Ishikawa (cell line): ENCODE results near the gene SCARF2.
A peak's percentile ranks its signal among the peaks of the same experiment; 100 is the strongest.

ENCODE experiments used
- CEBPB ChIP-seq: IDR thresholded peaks from 2 replicates; pipeline ENCODE4 v1.6.1; 2012
- CREB1 ChIP-seq: IDR thresholded peaks from 2 replicates; pipeline ENCODE4 v1.6.1; 2012; ENCODE audit warnings: low read depth
- EGR1 ChIP-seq: IDR thresholded peaks from 2 replicates; pipeline ENCODE4 v1.6.1; 2012
- EP300 ChIP-seq: IDR thresholded peaks from 2 replicates; pipeline ENCODE4 v1.6.1; 2012; ENCODE audit warnings: borderline replicate concordance
- FOXM1 ChIP-seq: IDR thresholded peaks from 2 replicates; pipeline ENCODE4 v1.6.1; 2012; ENCODE audit warnings: low read depth, borderline replicate concordance
- MAX ChIP-seq: IDR thresholded peaks from 2 replicates; pipeline ENCODE4 v1.6.1; 2012
- NFIC ChIP-seq: IDR thresholded peaks from 2 replicates; pipeline ENCODE4 v1.6.1; 2012
- RAD21 ChIP-seq: IDR thresholded peaks from 2 replicates; pipeline ENCODE4 v1.6.1; 2012; ENCODE audit warnings: low read depth
- REST ChIP-seq: IDR thresholded peaks from 2 replicates; pipeline ENCODE4 v1.6.1; 2012; ENCODE audit warnings: low read depth, mild to moderate bottlenecking
- TAF1 ChIP-seq: IDR thresholded peaks from 2 replicates; pipeline ENCODE4 v1.6.1; 2012; ENCODE audit warnings: low read depth, mild to moderate bottlenecking
- TCF12 ChIP-seq: IDR thresholded peaks from 2 replicates; pipeline ENCODE4 v1.6.1; 2012; ENCODE audit warnings: low read depth
- TEAD4 ChIP-seq: IDR thresholded peaks from 2 replicates; pipeline ENCODE4 v1.6.1; 2012
- USF1 ChIP-seq: IDR thresholded peaks from 2 replicates; pipeline ENCODE4 v1.6.1; 2012
- YY1 ChIP-seq: IDR thresholded peaks from 2 replicates; pipeline ENCODE4 v1.6.1; 2012; ENCODE audit warnings: low read depth
- ZBTB7A ChIP-seq: IDR thresholded peaks from 2 replicates; pipeline ENCODE4 v1.6.1; 2012; ENCODE audit warnings: low read depth

SCARF2 gene

GRCh38 chr22:20395181-20395906, 42.3 kb downstream of the SCARF2 start:
- no peak for TF ChIP-seq TEAD4
- no peak for TF ChIP-seq USF1
- TF ChIP-seq FOXM1, result no peak
- TF ChIP-seq EP300, result no peak
- TF ChIP-seq CEBPB, result no peak
- TF ChIP-seq RAD21, result no peak
- no peak for TF ChIP-seq NFIC
- no peak for TF ChIP-seq TCF12
- no peak for TF ChIP-seq YY1
- TF ChIP-seq REST, result no peak
- no peak for TF ChIP-seq ZBTB7A
- no peak for TF ChIP-seq CREB1
- TF ChIP-seq MAX, result no peak
- no peak for TF ChIP-seq TAF1
- no peak for TF ChIP-seq EGR1

- TF ChIP-seq USF1 (no peak), CEBPB (no peak), NFIC (no peak; the same call in 1 of the 2 replicates), ZBTB7A (peak; percentile 55; the same call in 1 of the 2 replicates), TAF1 (peak; percentile 87), TCF12 (no peak), MAX (peak; percentile 78), EP300 (peak; percentile 38; the same call in 1 of the 2 replicates), FOXM1 (no peak), YY1 (peak; percentile 79), REST (no peak), CREB1 (peak; percentile 58; the same call in 1 of the 2 replicates), TEAD4 (peak; percentile 29), EGR1 (0 out of 2 replicates have a peak, but pooled peaks have one; percentile 14), RAD21 (no peak)
These were observed 43.7 kb downstream of the SCARF2 start, which contains the start of gene ZNF74 for GRCh38 chr22:20393705-20394476. Gene ZNF74 (plus strand): TSS chr22:20394151. CDS start chr22:20394629, 478 bp downstream.

GRCh38 chr22:20392983-20393704, 44.5 kb downstream of the SCARF2 start:
- TF ChIP-seq ZBTB7A, result no peak; the same call in 1 of the 2 replicates
- no peak for TF ChIP-seq TAF1
- no peak for TF ChIP-seq USF1
- TF ChIP-seq RAD21, result no peak
- TF ChIP-seq EP300, result no peak
- TF ChIP-seq EGR1, result no peak
- no peak for TF ChIP-seq YY1
- TF ChIP-seq CEBPB, result no peak
- no peak for TF ChIP-seq NFIC
- TF ChIP-seq TCF12, result no peak
- TF ChIP-seq FOXM1, result no peak
- TF ChIP-seq MAX, result no peak
- TF ChIP-seq REST, result no peak
